KOPT-K1 (cell line): ENCODE results near the gene GALNT13.

ENCODE experiments used
- H3K27ac ChIP-seq: fragments of 200-600 bp; sonication (generic); 2 replicates; pipeline ENCODE4 v1.5.1; 2016; ENCODE audit warnings: antibody characterized with exemption, mild to moderate bottlenecking, low read depth, low read length; ENCODE audit not compliant: poor library complexity, severe bottlenecking
- H3K36me3 ChIP-seq: fragments of 200-600 bp; sonication (generic); 2 replicates; pipeline ENCODE4 v1.5.1; 2017; ENCODE audit warnings: antibody characterized with exemption, mild to moderate bottlenecking, low read length, moderate library complexity; ENCODE audit not compliant: insufficient read depth
- H3K9me3 ChIP-seq: fragments of 200-600 bp; sonication (generic); 2 replicates; pipeline ENCODE4 v1.5.1; 2017; ENCODE audit warnings: antibody characterized with exemption, low read length, mild to moderate bottlenecking; ENCODE audit not compliant: insufficient read depth, poor library complexity, severe bottlenecking

GALNT13 gene

DNA sequence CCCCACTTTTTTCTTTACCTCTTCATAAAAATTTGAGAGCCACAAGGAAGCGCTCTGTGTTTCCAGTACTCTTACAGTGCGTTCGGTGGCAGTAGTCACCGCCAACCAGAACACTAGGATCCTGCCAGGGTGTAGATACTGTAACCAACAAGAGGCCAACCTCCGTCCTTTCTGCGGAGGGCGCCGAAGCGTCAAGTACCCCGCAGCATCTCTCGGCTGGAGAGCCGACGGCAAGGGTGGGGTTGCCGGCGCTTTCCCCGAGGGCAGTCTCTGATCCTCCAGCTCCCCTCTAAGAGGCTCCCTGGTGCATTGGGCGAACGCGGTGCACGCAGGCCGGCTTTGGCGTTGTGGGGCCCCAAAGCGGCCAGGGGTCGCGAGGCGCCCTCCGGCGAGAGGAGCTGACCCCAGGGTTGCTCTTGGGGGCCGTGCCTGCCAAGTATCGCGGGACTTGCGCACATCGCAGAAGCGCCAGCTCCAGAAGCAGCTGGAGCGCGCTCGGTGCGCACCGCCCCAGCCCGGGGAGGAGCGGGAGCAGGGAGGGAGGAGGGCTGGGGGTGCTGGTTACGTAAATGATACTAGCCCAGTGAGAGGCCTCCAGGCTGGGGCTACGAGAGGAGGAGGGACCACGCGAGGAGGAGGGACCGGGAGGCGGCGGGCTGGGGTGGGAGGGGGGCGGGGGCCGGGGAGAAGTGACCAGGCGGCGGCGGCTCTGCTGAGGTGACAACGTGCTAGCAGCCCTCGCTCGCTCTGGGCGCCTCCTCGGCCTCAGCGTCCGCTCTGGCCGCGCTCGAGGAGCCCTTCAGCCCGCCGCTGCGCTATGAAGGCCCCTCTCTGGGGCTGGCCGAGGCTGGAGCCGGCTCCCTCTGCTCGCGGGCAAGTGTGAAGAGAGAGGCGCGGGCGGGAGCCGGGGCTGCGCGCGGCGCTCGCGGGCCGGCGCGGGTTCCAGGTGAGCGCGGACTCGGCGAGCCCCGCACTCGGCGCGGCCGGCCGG, at the start of gene GALNT13:
TSS of gene GALNT13 (plus strand) at position 692 of the 991 bp plus-strand sequence.
- Histone ChIP-seq H3K36me3 (no peaks in the 10 kb centered on the region), H3K27ac (no peak within 1 kb of the TSS)

DNA sequence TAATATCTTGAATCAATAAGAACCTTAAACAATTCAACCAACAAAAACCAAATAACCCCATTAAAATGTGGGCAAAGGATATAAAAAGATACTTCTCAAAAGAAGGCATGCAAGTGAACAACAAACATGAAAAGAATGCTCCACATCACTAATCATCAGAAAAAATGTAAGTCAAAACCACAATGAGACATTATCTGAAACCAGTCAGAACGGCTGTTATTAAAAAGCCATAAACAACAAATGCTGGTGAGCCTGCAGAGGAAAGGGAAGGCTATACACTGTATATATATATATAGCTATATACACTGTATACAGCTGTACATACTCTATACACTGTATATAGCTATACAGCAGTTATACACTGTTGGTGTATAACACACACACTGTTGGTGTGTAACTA, 47.8 kb upstream of the GALNT13 start:
- H3K36me3 ChIP-seq = no peaks in the 10 kb centered on the region
- no peak overlapping the region for H3K27ac ChIP-seq
- no peaks in the 10 kb centered on the region for H3K9me3 ChIP-seq

More for the DNA sequence above, at the start of gene GALNT13:
- H3K9me3 ChIP-seq = peaks cover 18% of the 10 kb centered on the region

DNA sequence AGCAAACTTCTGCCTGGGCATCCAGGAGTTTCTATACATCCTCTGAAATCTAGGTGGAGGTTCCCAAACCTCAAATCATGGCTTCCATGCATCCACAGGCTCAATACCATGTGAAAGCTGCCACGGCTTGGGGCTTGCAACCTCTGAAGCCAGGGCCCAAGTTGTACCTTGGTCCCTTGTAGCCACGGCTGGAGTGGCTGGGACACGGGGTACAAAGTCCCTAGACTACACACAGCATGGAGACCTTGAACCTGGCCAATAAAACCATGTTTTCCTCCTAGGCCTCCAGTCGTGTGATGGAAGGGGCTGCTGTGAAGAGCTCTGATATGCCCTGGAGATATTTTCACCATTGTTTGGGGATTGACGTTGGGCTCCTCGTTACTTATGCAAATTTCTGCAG, 43.4 kb upstream of the GALNT13 start:
- H3K9me3 ChIP-seq = no peaks in the 10 kb centered on the region
- H3K27ac ChIP-seq = no peak overlapping the region
- no peaks in the 10 kb centered on the region for H3K36me3 ChIP-seq

DNA sequence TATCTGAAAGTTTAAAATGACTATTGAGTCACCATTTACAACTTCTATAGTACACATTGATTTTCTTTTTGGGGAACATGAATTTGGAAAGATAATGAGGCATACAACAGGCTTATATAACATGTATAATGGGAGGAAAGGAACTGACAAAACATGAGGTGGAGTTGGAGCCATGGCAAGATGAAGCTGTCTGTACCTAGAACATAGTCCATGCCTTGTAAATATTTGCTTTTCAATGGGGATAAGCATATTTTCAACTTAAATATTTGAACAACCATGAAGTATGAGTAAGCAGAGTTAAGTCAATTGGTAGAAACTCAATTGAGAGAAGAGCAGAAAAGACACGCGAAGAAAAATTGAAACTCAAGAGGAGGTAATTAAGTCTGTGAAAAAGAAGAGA, 37.1 kb upstream of the GALNT13 start:
- no peak overlapping the region for H3K27ac ChIP-seq

DNA sequence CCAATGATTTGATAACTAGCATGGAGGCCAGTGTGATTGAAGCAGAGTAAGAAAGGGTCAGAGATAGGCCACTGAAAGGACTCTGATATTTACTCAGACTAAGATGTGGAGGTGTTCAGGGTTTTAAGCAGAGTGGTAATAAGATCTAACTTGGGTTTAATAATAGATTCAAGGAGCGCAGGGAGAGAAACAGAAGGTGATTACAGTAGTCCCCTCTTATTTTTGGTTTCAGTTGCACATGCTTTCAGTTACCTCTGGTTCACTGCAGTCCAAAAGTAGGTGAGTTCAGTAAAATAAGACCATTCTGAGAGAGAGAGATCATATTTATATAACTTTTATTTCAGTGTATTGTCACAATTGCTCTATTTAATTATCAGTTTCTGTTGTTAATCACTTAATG, 13.5 kb upstream of the GALNT13 start:
- no peak overlapping the region for H3K27ac ChIP-seq
- no peaks in the 10 kb centered on the region for H3K36me3 ChIP-seq
- no peaks in the 10 kb centered on the region for H3K9me3 ChIP-seq

More for the DNA sequence above, 37.1 kb upstream of the GALNT13 start:
- H3K36me3 ChIP-seq = no peaks in the 10 kb centered on the region
- peaks cover 4% of the 10 kb centered on the region for H3K9me3 ChIP-seq

DNA sequence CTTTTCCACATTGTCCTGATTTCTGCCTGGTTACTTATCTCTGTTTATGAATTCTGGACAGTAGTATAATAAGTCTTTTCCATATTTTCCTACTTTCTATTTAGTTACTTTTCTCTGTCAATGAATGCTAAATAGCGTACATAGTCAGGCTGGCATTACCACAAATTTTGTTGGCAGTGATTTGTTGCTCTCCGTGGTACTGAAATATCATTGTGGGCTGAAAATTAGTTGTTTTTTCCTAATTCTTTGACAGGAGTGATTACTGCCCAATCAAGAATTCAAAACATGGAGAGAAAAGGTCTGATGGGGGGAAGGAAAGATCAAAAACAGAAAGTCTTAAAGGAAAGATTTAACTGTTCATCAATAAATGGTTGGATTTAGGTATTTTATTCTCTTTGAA, 7.7 kb upstream of the GALNT13 start:
- H3K27ac ChIP-seq = no peak overlapping the region
- no peaks in the 10 kb centered on the region for H3K36me3 ChIP-seq
- H3K9me3 ChIP-seq = peaks cover 5% of the 10 kb centered on the region

DNA sequence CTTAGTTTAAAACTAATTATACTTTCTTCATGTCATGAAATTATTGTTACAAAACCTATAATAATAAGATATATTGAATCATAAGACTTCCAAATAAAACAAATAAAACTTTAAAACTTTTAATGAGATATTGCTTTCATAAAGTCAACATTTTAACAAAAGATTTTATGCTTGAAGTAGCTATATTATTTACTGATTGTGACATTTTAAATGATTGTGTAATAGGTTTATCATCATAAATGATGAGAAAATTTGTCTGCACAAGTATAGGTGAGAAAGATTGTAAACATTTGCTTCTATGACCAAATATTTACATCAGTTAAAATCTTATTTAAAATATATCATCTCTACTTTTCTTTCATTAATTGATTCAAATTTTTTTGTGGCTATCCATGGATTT, 5.1 kb upstream of the GALNT13 start:
- Histone ChIP-seq H3K9me3 (peaks cover 10% of the 10 kb centered on the region), H3K36me3 (no peaks in the 10 kb centered on the region), H3K27ac (no peak overlapping the region)

DNA sequence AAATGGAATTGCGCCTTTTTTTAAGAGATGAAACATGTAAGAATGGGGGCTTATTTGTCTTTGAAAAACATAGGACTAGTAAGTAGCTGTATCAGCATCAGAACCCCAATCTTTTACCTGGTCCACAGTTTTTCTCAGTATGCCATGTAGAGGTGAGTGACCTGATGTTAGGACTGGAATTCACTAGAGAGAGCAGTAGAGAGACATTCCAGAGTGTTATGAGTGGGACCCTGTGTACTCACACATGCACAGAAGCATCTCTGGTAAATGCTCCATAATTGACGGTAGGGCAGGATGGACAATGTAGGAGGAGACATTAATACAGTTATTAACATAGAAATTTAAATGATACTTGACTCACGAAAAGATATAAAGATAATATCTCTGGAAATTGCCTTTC, 1.4 kb upstream of the GALNT13 start:
- Histone ChIP-seq H3K36me3 (no peaks in the 10 kb centered on the region), H3K9me3 (peaks cover 18% of the 10 kb centered on the region), H3K27ac (no peak overlapping the region)

DNA sequence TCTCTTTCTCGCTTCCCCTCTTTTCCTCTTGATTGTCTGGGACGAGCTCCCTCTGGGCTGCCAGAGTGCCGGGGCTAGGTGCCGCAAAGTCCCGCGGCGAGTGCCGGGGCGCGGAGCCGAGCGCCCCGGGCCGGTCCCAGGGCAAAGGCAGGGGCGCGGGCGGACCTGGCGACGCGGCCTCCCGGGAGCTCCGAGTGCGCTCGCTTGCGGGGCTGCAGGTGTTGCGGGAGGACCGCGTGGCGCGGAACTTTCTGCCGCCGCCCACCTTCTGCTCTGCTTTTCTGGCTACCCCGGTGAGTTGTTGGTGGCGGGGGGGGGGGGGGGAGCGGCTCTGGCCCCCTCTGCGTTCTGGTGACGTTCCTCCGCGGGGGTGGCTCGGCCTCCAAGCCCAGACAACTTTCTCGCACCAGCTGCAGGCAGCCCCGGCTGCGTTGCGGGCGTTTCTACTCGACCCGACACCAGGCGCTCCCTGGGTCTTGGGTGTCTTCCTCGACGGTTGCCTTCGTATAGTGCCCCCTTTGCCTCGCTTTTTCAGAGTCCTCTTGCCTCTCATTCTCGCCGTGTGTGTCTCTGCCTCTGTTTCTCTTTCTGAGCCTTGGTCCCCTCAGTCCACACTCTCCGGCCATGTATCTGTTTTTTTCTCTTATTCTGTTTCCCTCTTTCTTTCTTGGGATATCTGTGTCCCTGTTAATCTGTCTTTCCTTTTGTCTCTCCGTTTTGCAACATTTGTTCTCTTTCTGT, 759 bp downstream of the GALNT13 start:
- Histone ChIP-seq H3K9me3 (peaks cover 18% of the 10 kb centered on the region), H3K27ac (no peak overlapping the region), H3K36me3 (no peaks in the 10 kb centered on the region)

DNA sequence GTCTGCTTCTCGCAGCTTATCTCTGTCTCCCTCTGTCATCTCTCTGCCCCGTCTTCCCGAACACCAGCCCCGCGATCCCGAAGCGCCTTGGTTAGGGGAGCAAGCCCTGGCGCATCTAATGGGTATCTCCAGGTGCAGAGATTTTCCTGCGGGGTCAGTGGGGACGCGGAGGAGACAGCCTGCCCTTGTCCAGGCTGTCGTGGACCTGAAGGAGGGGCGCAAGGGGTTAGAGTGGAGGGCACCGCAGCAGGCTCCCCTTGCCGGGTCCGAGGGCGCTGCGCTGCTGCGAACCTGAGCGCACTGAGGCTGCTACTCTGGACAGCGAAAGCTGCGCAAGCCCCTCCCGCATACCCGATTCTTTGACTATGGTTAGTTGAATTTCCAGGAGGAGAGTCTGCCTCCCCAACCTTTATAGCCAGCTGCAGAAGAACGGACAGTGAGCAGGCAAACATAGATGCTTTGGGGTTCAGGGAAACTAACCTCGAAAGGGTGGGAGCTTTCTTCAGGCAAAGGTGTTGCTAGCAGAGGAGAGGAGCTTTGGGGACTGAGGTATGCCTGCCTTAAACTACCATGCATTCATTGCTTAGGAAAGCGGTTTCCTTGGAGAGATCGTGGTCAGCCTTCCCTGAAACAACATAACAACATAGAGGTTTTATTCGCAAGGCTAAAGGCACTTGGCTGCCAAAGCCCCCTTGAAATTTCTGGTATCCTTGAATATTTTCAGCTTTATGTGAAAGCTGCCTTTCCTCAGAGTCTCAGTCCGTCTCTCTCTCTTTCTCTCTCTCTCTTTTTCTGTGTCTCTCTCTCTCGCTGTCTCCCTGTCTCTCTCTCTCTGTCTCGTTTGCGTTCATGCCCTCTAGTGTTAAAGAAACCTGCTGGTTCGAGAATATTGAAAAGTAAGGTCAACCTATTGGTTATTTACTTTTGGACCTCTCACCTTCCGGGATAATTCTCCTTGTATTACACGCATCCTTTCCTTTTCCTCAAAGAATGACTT, 1.6 kb downstream of the GALNT13 start:
- Histone ChIP-seq H3K27ac (no peak overlapping the region), H3K36me3 (no peaks in the 10 kb centered on the region), H3K9me3 (peaks cover 18% of the 10 kb centered on the region)

DNA sequence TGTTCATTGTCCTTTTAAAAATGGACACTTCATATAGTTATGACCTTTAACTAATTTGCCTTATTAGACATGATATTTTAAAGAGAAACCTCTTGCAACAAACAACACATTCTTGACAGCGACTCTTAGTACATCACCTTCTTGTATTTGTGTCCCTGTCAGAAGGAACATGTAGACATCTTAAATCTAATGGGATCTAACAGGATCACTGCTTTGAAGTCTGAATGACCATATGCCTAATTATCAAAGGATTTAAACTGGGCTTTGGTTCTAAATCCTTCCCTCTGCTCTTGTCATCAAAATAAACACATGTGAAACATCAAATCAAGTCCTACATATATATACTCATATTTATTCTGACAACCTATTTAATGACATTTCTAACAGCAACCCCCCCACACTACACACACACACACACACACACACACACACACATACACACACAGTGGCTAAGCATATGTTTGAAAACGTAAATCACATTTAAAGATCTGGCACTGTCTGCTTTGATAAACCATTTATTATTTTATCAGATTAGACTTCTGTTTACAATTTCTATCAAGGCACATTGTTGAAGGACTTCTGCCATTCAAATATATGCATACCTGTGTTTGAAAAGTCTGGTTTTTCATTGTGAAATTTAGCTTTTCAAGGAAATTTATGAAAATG, 4.2 kb downstream of the GALNT13 start:
- H3K9me3 ChIP-seq = peaks cover 18% of the 10 kb centered on the region
- no peaks in the 10 kb centered on the region for H3K36me3 ChIP-seq
- H3K27ac ChIP-seq = no peak overlapping the region

DNA sequence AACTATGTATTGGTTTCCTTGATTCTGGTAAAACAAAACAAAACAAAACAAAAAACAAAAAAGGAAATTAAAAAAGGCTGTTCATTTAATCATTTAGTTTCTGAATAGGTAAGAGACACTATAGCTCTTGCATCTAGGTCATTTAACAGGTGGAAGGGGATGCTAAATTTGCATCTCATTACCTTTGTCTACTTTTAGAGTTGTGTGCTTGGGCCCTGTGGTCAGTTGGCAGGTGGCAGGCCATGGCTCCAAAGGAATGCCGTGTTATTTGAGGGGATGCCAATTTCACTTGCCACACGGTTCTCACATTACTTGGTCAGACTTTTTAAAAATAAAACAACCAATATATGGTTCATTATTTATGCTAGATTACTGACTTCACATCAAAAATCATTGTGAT, 9.2 kb downstream of the GALNT13 start:
- no peaks in the 10 kb centered on the region for H3K9me3 ChIP-seq
- H3K27ac ChIP-seq = no peak overlapping the region
- no peaks in the 10 kb centered on the region for H3K36me3 ChIP-seq

DNA sequence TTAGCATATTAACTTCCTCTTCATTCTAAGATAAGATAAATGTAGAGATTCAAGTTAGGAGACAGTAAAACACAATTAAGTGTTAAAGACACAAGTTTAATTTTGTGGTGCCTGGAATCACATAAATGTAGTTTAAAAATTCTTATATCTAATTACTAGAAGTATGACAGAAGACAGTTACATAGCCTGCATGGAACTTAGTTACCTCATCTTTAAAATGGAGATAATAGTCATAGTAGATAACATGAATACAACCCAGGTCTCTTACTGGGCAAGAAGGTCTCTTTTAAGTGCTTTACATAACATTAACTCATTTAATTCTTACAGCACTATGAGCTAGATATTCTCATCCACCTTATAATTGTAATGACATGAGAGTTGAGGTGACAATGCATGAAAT, 15.1 kb downstream of the GALNT13 start:
- Histone ChIP-seq H3K9me3 (no peaks in the 10 kb centered on the region), H3K27ac (no peak overlapping the region), H3K36me3 (no peaks in the 10 kb centered on the region)

DNA sequence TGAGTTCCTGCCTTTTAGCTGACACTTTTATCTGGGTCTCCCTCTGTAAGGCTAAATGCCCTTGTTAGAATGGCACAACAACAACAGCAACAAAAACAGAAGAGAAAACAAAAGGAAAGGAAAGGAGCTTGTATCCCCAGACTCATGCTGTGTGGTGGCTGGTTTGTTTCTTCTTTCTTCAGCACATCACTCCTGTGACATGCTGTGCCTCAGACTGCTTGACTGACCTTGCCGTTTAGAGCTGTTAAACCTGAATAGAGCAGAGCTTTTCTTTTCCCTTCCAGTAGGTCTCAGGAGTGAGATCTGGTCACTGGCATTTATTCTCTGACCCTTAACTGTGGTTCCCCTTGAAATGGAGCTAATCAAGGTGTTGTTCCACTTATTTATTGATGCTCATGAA, 18.9 kb downstream of the GALNT13 start:
- Histone ChIP-seq H3K27ac (no peak overlapping the region), H3K9me3 (no peaks in the 10 kb centered on the region), H3K36me3 (no peaks in the 10 kb centered on the region)
